GM15510 (cell line): ENCODE results near the gene LUM.

Experiments
- POLR2A ChIP-seq: IDR thresholded peaks from 3 replicates; pipeline ENCODE4 v1.6.1; 2011; ENCODE audit warnings: borderline replicate concordance; ENCODE audit not compliant: insufficient read length; ENCODE audit errors: extremely low read depth

Gene LUM

DNA sequence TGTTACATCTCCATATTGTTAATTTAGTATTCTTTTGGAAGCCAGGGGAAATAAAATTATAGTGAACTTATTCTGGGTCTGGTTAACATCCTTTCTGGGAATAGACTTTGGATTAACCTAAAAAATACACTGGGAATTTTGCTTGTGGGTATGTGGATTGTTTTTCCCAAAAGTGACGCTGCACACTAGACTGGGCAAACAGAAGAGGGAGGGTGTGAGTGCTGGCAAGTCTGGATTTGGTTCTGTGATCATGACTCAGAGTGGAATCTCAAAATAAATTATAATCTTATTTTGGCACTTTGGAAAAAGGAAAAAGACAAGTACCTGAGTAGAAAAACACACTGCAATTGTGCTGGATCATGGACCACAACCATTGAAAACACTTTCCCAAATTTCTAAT lies 15.2 kb upstream of the LUM start:
- TF ChIP-seq POLR2A: no peak

DNA sequence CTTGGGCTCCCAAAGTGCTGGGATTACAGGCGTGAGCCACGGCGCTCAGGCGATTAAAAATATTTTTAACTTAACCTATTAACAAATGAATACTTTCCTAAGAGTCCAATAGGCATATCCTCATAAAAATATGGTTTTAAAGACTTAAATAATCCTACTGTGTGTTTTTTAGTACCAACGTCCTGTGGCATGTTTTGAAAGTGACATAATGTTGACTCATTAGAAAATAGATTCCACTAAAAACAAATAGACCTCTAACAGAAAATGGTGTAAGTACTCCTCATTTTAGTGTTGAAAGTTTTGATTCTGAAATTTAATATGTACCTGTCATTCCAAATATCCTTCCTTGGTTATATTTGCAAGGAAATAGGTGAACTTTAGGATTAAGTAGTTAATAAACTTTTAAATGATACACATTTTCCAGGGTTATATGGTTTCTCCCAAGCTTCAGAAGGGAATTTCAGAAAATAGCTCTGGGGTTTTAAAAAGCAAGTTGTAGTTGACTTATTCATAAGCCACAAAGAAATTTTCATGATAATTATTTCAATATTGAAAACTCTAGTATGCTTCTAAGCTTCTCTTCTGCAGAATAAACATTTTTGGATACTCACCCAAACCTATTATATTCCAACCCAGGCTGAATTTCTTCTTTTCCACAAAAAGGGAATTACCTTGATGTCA lies 12.1 kb upstream of the LUM start:
- TF ChIP-seq POLR2A: no peak

DNA sequence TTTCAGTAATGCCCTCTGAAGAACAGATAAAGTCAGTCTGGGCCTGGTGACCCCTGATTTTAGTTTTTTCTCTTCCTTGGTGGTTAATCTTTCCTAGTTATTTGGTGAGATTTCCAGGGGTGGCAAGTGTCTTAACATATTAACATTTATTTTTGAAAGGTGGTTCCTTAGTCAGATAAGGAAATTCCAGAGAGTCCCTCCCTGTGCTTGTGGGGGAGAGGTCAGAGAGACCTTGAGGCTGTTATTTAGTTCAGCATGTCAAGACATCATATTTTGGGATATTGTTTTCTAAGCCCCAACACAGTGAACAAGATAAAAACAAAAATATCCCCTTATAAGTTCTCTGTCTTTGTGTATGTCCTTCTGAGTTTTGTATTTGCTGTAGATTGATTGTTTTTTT lies 9.5 kb upstream of the LUM start:
- no peak for TF ChIP-seq POLR2A

DNA sequence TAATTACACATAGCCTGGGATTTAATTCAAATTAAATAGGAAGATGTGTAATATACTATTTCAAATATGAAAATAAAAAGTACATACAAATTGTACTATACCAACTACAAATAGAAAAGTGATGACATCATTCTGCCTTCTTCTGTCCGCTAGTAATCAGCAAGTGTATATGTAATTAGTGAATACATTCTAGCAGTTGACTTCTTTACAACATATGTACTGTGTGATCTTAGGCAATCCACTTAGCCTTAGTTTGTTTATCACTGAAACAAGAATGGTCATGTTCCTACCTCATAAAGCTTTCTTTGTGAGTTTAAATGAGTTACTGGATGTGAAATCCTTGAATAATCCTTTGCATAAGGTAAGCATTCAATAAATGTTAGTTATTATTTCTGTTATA lies 7.8 kb upstream of the LUM start:
- TF ChIP-seq POLR2A: no peak

DNA sequence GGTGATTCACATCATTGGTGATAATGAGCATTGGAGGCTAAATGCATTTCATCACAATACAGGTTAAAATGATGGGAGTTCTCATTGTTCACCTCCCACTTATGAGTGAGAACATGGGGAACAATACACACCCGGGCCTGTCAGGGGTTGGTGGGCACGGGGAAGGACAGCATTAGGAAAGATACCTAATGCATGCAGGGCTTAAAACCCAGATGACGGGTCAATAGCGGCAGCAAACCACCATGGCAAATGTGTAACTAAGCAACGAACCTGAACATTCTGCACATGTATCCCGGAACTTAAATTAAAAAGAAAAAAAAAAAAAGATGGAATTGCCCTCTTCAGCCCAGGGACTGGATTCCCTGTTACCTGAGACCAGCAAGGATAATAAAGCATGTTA lies 2.3 kb upstream of the LUM start:
- TF ChIP-seq POLR2A: no peak

DNA sequence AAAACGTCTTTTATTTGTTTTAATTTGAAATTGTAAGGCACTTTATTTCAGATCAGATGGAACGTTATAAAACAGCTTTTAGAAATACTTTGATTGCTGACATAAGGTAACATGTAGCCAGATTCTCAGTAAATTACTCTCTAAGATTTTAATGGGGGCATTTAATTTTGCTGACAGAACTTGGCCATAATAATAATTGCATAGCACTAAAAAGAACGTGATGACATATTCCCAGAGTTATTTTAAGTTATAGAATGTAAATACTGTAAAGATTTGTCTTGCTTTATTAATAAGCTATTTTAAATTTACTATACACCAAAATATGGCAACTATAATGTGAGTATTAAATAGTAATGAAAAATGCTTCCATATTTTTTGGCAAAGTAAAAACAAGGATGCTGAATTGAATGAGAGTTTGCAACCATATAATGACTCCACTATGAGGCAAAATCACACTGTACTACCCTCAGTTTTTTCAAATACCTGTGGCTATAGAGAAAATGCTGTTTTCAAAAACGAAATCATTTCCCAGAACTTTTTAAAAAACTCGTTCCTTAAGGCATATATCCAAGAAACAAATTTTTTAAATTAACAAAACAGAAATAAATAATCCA lies 876 bp downstream of the LUM start:
- TF ChIP-seq POLR2A: no peak

DNA sequence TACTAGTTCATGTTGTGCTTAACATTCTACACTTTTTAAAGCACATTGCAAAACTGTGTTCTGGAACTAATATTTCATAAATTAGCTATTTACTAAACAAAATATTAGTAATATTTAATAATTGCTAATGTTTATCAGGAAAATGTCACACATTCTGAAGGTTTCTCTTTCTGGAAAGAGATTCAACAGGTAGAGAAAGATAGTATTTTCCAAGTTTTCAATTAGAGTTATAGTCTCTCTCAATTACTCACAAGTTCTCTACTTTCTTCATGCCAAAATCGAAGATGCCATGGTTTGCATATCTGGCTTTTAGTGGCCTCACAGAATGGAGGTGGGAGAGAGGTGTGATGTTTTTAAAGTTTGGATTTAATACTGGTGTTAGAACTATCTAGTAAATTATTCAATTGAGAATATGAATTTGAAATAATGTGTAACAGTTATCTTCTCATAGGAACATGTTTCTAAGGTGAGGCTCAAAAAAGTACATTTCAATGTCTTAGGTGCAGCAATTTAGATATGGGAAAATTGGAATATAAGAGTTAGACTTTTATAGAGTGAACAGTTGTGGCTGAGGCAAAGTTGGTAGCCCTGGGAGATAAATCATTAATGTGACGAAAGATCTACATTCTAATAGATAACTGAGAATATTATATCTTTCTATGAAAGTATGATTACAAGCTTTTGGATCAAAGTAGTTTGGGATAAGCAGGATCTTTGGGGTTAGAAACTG lies 1.5 kb downstream of the LUM start:
- TF ChIP-seq POLR2A: no peak

DNA sequence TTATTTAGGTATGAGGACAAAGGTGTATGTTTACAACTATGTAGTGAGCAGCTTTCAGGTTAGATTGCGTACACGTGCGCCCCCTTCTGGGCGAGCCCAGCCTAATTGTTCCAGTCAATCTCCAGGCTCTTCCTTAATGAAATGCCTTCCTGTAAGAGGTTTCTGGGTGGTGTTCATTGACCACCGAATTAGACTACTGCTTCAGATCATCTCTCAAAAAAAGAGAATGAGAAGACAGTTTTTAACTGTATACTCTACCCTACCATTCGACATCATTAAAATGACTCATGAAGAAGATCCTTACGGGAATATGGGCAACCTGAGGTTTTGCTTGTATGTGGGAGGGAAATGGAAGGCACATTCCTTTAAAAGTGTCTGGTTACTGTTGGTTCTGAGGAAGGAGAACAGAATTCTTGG lies 2.1 kb downstream of the LUM start:
- no peak for TF ChIP-seq POLR2A

DNA sequence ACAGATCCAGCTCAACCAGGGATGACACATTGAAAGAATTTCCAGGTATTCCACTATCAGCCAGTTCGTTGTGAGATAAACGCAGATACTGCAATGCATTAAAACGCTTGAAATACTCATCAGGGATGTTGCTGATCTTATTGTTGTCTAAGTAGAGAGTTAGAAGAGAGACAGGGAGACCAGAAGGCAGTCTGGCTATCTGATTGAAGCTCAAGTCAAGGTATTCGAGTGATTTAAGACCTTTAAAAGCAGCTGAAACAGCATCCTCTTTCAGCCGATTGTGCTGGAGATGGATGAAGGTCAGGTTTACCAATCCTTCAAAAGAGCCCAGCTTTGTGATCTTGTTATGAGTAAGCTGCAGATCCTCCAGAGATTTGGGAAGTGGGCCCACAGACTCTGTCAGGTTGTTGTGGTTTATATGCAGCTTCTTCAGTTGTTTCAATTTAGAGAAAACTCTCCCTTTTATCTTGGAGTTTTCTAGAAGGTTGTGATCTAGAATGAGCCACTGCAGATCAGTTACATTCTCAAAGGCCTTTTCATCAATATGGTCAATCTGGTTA lies 3.0 kb downstream of the LUM start:
- TF ChIP-seq POLR2A: no peak

DNA sequence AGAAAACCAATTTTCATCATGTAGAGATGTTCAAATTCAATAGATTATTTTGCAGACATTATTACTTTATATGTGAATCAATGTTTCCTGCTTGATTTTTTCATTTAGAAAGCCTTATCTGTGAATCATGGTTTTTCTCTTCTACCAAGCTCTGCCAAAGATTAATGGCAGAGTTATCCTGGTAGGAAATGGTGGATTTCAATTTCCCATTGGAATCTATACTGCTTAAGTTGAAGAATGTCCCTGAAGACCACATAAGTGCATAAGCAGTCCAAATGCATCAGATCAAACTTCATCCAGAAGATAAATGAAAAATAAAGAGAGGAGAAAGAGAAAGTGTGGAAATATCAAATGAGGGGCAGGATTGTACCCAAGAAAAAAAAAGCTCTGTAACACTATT lies 5.0 kb downstream of the LUM start:
- no peak for TF ChIP-seq POLR2A

DNA sequence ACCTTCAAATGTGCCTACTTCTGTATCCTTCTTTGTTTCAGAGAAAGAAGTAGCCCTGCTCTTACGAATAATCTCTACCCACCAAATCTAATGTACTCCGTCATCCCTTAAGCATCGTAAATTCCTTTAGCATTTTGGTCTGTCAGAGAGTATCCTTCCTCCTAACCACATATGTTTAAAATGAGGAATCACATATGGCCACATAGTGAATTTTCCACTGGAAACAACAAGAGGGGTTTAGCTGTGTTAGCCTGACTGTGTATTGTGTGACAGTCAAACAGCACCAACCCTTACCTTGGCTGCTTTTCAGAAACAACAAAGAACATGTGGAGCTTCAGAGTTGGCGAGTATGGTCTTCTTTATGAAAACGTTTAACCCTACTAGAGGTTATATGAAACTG lies 5.5 kb downstream of the LUM start:
- no peak for TF ChIP-seq POLR2A

DNA sequence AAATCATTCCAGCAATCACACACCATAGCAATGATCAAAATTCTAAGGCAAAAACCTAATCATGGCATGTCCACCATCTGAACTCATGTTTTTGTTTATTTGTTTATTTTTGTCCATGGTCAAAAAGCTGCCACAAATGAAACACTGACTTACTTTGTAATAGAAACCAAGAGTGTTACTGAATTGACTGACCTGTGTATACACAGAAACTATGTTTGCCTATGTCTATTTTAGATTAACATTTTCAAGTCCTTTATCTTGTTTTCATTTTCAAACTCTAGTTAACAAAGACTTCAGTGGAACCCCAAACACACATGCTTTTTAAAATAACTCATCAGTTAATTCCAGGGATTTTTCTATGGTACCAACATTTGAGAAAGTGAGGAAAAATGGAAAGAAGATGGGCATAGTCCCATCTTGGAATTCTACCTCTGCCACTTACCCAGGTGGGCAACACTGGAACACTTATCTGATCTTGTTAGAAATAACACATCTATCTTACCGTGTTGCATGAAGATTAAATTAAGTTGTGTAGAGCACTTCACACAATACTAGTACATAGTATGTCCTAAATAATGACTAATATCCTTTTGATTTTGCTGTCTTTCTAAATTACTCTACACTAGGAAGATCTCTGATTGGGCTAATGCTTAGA lies 6.4 kb downstream of the LUM start:
- no peak for TF ChIP-seq POLR2A

DNA sequence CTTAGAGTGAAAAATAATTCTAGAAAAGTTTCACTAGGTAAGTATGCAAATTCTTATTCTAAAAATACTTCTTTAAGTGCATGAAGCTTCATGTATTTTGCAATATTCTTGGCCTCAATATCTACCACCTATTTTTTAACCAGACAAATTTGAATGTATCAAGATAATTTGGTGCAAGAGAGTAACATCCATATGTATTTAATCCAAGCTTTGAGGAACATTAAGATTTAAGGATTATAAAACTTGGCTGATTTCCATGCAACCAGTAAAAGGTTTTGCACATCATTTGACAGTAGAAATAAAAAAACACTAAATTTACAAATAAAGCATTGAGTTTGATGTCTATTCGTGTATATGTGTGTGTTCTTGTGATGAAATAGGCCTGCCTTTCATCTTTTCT lies 7.7 kb downstream of the LUM start:
- no peak for TF ChIP-seq POLR2A

DNA sequence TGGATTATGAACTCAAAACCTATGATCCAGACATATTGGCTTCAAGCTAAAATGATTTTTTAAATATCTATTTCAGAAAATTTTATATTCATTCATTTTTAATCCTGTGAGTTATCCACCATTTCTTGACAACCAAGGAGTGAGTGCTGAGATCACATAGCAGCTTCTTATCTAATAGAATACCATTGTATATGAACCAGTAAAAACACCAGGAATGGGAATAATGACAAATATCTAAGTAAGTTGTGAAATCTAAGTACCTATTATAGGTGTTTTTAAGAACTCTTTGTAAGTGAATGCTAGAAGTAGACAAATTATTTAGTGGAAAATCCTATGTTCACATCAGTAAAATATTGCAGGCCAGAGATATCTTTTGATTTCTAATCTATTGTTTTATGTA lies 8.2 kb downstream of the LUM start:
- TF ChIP-seq POLR2A: no peak

DNA sequence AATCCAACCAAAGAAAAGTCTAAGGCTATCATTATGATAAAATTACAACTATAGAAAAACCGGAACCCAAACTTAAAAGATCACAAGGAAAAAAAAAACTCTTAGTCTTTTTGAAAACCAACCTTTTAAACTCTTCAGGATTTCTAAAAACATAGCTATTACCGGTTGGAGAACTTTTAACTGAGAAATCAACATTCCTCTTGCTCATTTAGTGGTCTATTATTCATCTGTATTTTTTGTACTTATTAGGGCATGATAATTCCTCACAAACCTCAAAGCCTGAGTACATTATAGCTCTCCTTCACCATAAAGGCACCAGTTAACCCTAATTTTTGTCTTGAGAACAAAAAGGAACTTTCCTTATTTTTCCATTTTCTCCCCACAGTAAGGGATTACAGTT lies 10.4 kb downstream of the LUM start:
- TF ChIP-seq POLR2A: no peak
